Mesothelial cell of epicardium (in vitro differentiated cells): ENCODE measurements around the gene TGIF2. TPM values are rescaled to one million over a fixed set of nuclear protein-coding genes. Genes with fewer than 3 reads are reported as not detected.
A peak's percentile ranks its signal among the peaks of the same experiment; 100 is the strongest.

Experiments used
- DNase-seq, 2 experiments: peaks; one replicate each; pipeline ENCODE4 v3.0.0; 2021; ENCODE audit warnings: low spot score in 2 of 2; ENCODE audit not compliant: unreplicated experiment in 2 of 2
- H3K27ac Mint-ChIP-seq: 2 replicates; pipeline ENCODE4 v1.8.0; 2021; ENCODE audit warnings: mixed read lengths
- H3K27me3 Mint-ChIP-seq: 2 replicates; pipeline ENCODE4 v1.8.0; 2021; ENCODE audit warnings: low read depth, mixed read lengths
- H3K36me3 Mint-ChIP-seq: 2 replicates; pipeline ENCODE4 v1.8.0; 2021; ENCODE audit warnings: mixed read lengths
- H3K4me1 Mint-ChIP-seq: 2 replicates; pipeline ENCODE4 v1.8.0; 2021; ENCODE audit warnings: mixed read lengths
- H3K4me3 Mint-ChIP-seq: 2 replicates; pipeline ENCODE4 v1.8.0; 2021; ENCODE audit warnings: mild to moderate bottlenecking, moderate library complexity, mixed read lengths
- H3K9me3 Mint-ChIP-seq: 2 replicates; pipeline ENCODE4 v1.8.0; 2021; ENCODE audit warnings: mixed read lengths
- total RNA-seq: library from RNA; stranded (reverse); gene quantifications from 3 replicates; pipeline ENCODE4 v1.2.1, GENCODE V29; 2021
- TF ChIP-seq, protein P1 (sequence below): fragments of 200-600 bp; sonication (generic); IDR thresholded peaks from one replicate; pipeline ENCODE4 v1.5.0; 2021; ENCODE audit warnings: antibody characterized with exemption; ENCODE audit not compliant: unreplicated experiment

TGIF2 gene
- total RNA-seq, 1 donor from 2014 or later, result 94.4 TPM

DNA sequence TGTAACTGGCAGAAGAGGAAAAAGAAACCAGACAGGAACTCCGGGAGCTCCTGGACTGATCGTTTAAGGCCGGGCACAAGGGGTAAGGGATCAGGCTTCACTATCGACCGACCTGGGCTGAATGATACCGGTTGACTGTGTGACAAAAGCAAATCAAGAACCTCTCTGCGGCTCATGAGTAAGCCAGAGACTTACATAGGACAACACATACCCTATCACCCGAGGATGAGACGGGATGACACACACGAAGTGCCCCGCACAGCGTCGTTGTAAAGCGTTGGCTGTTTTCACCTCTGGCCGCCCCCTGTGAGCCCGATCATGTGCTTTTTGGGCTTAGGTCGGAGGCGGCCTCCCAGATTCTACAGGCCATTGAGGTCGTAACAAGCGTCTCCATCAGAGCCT, 695 bp upstream of the TGIF2 start:
- H3K27me3 Mint-ChIP-seq, result no peaks in the 10 kb centered on the region
- no peaks in the 10 kb centered on the region for H3K36me3 Mint-ChIP-seq
- H3K9me3 Mint-ChIP-seq, result no peaks in the 10 kb centered on the region
- H3K4me3 Mint-ChIP-seq, result peak overlapping the region; percentile 69
- peak overlapping the region; percentile 93 for H3K27ac Mint-ChIP-seq
- DNase-seq, result peak in 1 of 2 experiments; percentile 42
- TF ChIP-seq, protein P1, sequence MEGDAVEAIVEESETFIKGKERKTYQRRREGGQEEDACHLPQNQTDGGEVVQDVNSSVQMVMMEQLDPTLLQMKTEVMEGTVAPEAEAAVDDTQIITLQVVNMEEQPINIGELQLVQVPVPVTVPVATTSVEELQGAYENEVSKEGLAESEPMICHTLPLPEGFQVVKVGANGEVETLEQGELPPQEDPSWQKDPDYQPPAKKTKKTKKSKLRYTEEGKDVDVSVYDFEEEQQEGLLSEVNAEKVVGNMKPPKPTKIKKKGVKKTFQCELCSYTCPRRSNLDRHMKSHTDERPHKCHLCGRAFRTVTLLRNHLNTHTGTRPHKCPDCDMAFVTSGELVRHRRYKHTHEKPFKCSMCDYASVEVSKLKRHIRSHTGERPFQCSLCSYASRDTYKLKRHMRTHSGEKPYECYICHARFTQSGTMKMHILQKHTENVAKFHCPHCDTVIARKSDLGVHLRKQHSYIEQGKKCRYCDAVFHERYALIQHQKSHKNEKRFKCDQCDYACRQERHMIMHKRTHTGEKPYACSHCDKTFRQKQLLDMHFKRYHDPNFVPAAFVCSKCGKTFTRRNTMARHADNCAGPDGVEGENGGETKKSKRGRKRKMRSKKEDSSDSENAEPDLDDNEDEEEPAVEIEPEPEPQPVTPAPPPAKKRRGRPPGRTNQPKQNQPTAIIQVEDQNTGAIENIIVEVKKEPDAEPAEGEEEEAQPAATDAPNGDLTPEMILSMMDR, result no peak
- H3K4me1 Mint-ChIP-seq, result peaks cover 46% of the 10 kb centered on the region

DNA sequence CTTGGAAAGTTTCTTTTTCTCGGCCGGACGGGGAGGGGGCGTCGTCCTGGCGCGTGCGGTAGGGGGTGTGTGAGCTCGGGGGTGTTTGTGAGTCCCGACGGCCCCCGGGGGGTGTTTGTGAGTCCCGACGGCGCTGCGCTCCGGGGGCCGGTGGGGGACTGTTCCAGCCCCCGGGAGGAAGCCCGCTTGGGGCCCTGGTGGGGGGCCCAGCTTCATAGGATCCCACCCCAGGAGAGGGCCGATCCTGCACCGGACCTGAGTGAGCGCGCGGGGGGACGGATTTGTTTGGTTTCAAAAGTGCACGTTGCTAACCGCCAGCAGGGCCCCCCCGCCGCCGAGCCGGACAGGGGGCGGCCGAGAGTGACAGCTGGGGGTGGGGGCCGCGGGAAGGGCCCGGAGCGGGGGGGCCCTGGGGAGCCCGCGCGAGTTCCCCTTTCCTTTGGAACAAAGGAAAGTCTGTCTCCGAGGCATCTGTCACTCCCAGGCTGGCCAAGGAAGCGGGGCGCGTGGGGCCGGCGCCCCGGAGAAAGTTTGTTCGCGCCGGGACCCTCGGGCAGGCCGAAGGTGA, 485 bp downstream of the TGIF2 start:
- peak overlapping the region; percentile 97 for H3K27ac Mint-ChIP-seq
- H3K4me3 Mint-ChIP-seq, result peak overlapping the region; percentile 81
- peaks cover 46% of the 10 kb centered on the region for H3K4me1 Mint-ChIP-seq
- no peaks in the 10 kb centered on the region for H3K9me3 Mint-ChIP-seq
- H3K27me3 Mint-ChIP-seq, result no peaks in the 10 kb centered on the region
- peak; percentile 40 to 66 for DNase-seq
- TF ChIP-seq, protein P1, result no peak
- peaks cover 3% of the 10 kb centered on the region for H3K36me3 Mint-ChIP-seq

- peak overlapping the region; percentile 97 for H3K27ac Mint-ChIP-seq
- peaks cover 5% of the 10 kb centered on the region for H3K36me3 Mint-ChIP-seq
- no peaks in the 10 kb centered on the region for H3K9me3 Mint-ChIP-seq
- DNase-seq, result peak; percentile 67 to 80
- H3K4me3 Mint-ChIP-seq, result peak overlapping the region; percentile 81
- peaks cover 45% of the 10 kb centered on the region for H3K4me1 Mint-ChIP-seq
- no peaks in the 10 kb centered on the region for H3K27me3 Mint-ChIP-seq
- TF ChIP-seq, protein P1, result no peak
These were observed 1.2 kb downstream of the TGIF2 start for GRCh38 chr20:36574366-36575135.

- H3K4me3 Mint-ChIP-seq, result peak overlapping the region; percentile 81
- H3K9me3 Mint-ChIP-seq, result no peaks in the 10 kb centered on the region
- H3K27me3 Mint-ChIP-seq, result no peaks in the 10 kb centered on the region
- TF ChIP-seq, protein P1, result no peak
- DNase-seq, result no peak
- peak overlapping the region; percentile 97 for H3K27ac Mint-ChIP-seq
- H3K36me3 Mint-ChIP-seq, result peaks cover 12% of the 10 kb centered on the region
- H3K4me1 Mint-ChIP-seq, result peaks cover 46% of the 10 kb centered on the region
These were observed 2.7 kb downstream of the TGIF2 start for GRCh38 chr20:36576081-36576445.

DNA sequence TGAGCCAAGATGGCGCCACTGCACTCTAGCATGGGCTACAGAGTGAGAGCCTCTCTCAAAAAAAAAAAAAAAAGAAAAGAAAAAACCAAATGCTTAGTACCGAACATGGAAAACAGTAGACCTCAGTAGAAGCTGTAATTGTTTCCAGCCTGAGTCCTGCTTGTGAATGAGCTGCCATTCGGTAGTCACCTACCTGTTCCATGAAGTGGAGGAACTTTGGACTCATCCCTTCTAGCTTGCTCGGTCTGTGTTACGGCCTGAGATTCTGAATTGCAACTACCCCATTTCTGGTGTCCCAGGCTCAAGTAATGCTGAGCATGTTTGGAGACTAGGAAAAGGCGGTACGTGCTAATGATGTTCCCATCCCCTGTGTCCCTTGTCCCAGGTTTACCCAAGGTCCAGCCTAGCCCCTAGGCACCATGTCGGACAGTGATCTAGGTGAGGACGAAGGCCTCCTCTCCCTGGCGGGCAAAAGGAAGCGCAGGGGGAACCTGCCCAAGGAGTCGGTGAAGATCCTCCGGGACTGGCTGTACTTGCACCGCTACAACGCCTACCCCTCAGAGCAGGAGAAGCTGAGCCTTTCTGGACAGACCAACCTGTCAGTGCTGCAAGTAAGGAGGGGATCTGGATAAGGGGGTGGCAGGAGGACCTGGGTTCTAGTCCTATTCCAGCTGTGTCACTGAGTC, 5.1 kb downstream of the TGIF2 start:
- Mint-ChIP-seq H3K27me3 (no peaks in the 10 kb centered on the region), H3K36me3 (peaks cover 16% of the 10 kb centered on the region), H3K4me1 (peaks cover 27% of the 10 kb centered on the region), H3K9me3 (no peaks in the 10 kb centered on the region), H3K4me3 (no peak overlapping the region), H3K27ac (no peak overlapping the region)
- TF ChIP-seq, protein P1, result no peak
- no peak for DNase-seq
